ENCODE data around the gene OVCH1. TPM values are rescaled to one million over a fixed set of nuclear protein-coding genes. Genes with fewer than 3 reads are reported as not detected.

The OVCH1 gene
- total and polyA plus RNA-seq, 10 donors = 0.03 to 5.7 (median 2.4) TPM

DNA sequence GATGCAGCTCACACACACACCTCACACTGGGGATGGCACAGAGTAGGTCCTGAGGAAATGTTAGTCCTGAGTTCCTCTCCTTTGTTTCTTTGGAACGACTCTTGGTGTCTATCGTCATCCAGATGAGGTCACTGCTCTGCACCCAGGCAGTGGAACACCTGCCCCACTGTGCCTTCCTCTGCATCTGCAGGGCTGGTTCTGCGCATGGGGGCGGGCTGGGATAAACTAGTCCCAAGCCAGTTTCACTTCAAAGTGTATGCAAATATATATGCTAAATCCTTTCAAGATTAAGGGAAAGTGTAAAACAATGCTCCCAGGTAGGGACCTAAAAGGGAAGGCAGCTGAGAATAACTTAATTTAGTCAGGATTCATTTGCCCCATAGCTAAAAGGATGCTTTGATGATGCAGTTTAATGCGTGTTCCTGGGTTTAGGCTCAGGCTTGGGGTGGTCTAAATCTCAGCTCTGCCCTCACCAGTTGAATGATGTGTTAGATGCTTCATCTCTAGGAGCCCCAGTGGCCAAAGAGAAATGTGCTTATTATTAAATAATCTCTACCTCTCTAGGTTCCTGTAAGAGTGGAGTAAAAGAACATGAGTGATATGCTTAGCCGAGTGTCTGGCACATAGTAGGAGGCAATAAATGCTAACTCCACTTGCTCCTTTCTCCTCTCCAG is 47.1 kb upstream of the OVCH1 start:
- intact Hi-C loops (cut with DNase I; ENCODE audit: low total_unique reads) = no loop called here
- H3K9me3 ChIP-seq = no peaks in the 10 kb centered on the region
- no peak overlapping the region for H3K4me3 ChIP-seq
- H3K27me3 ChIP-seq (replicated peaks in 1 of 7) = peaks cover 0 to 4% (median 0%) of the 10 kb centered on the region in 7 donors
- no peak for TF ChIP-seq POLR2AphosphoS5 (IDR thresholded peaks at IDR 0.05)
- peak overlapping the region in 5 of 8 donors; percentile 0 to 62 (median 45) for H3K27ac ChIP-seq
- H3K36me3 ChIP-seq = peaks cover 0 to 8% (median 0%) of the 10 kb centered on the region in 6 donors
- peaks cover 0 to 25% (median 7%) of the 10 kb centered on the region in 6 donors for H3K4me1 ChIP-seq
- no peak for DNase-seq
- 74 to 84% (median 79%) methylated on average over 6 of the region's 6 CpGs for WGBS, 5 donors

DNA sequence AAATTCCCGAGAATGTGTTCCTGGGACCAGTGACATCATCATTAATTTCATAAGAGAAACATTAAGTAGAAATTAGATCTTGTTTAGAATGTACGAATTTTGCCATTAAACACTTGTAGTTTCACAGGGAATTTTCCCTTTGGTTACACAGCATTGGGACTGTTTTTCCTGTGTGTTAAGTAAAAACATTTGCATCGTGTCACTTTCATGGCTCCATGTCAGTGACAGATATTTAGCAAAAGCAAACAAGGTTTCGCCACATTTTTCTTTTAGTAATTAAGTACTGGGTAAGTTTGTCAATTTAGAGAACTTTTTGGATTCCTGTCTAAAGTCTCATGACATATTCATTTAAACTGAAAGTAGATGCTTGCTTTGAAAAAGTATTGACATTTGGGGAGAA is 45.5 kb upstream of the OVCH1 start:
- Histone ChIP-seq H3K27ac (peak overlapping the region in 5 of 8 donors; percentile 5 to 62 (median 40)), H3K9me3 (no peaks in the 10 kb centered on the region), H3K27me3 (replicated peaks in 1 of 7) (peaks cover 0 to 4% (median 0%) of the 10 kb centered on the region in 7 donors), H3K36me3 (peaks cover 0 to 5% (median 0%) of the 10 kb centered on the region in 6 donors), H3K4me3 (no peak overlapping the region), H3K4me1 (peaks cover 0 to 25% (median 7%) of the 10 kb centered on the region in 6 donors)
- intact Hi-C loops (cut with DNase I; ENCODE audit: low total_unique reads) = no loop called here
- 69 to 81% (median 75%) methylated on average over 4 of the region's 4 CpGs for WGBS, 5 donors
- no peak for DNase-seq
- TF ChIP-seq, protein P1, sequence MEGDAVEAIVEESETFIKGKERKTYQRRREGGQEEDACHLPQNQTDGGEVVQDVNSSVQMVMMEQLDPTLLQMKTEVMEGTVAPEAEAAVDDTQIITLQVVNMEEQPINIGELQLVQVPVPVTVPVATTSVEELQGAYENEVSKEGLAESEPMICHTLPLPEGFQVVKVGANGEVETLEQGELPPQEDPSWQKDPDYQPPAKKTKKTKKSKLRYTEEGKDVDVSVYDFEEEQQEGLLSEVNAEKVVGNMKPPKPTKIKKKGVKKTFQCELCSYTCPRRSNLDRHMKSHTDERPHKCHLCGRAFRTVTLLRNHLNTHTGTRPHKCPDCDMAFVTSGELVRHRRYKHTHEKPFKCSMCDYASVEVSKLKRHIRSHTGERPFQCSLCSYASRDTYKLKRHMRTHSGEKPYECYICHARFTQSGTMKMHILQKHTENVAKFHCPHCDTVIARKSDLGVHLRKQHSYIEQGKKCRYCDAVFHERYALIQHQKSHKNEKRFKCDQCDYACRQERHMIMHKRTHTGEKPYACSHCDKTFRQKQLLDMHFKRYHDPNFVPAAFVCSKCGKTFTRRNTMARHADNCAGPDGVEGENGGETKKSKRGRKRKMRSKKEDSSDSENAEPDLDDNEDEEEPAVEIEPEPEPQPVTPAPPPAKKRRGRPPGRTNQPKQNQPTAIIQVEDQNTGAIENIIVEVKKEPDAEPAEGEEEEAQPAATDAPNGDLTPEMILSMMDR (IDR thresholded peaks at IDR 0.05 in 8 of 11, conservative IDR thresholded peaks at IDR 0.05 in 3 of 11) = no peak
- TF ChIP-seq POLR2A (IDR thresholded peaks at IDR 0.05) (no peak), POLR2AphosphoS5 (IDR thresholded peaks at IDR 0.05) (no peak)

DNA sequence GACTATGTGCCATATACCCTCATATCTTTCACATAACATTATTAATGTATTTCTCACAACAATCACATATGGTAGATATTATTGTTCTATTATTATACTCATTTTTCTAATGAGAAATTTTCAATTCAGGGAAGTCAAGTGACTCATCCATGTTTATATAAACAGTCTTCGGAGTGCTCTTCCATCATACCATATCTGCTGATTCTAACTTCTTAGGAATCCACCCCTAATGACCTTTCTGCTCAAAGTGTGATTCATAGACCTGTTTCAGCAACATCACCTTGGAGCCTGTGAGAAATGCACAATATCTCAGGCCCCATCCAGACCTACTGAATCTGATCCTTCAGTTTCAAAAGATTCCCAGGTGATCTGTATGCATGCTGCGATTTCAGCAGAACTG is 39.8 kb upstream of the OVCH1 start:
- H3K4me3 ChIP-seq = no peak overlapping the region
- no peak overlapping the region for H3K27ac ChIP-seq
- DNase-seq = no peak
- H3K9me3 ChIP-seq = no peaks in the 10 kb centered on the region
- intact Hi-C loops (cut with DNase I; ENCODE audit: low total_unique reads) = loop anchor here (10.0 kb wide), 1 partner anchor 1278 kb away; no protein-coding TSS in a partner anchor
- peaks cover 0 to 9% (median 0%) of the 10 kb centered on the region in 6 donors for H3K4me1 ChIP-seq
- WGBS, 5 donors = 79 to 91% (median 86%) methylated on average over 2 of the region's 2 CpGs
- peaks cover 0 to 2% (median 0%) of the 10 kb centered on the region in 7 donors for H3K27me3 ChIP-seq (replicated peaks in 1 of 7)
- TF ChIP-seq, protein P1 (IDR thresholded peaks at IDR 0.05 in 8 of 11, conservative IDR thresholded peaks at IDR 0.05 in 3 of 11) = no peak
- H3K36me3 ChIP-seq = no peaks in the 10 kb centered on the region

DNA sequence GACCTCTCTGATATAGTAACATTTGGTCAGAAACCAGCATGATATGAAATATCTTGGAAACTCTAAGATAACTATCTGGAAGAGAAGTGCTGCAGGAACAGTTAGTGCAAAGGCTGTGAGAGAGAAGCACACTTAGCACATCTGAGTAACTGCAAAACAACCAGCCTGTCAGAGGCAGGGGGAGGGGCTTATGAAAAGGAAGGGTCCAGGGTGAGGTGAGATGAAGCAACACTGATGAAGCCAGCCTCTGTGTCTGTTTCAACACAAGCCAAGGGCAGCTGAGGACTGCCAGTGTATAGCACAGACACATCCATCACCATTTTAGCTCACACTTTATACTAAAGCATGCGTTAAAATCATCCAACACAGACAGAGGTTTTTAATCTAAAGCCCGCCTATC is 37.4 kb upstream of the OVCH1 start:
- H3K27me3 ChIP-seq (replicated peaks in 1 of 7) = peaks cover 0 to 8% (median 0%) of the 10 kb centered on the region in 7 donors
- no peak for DNase-seq

More for the DNA sequence above, 37.4 kb upstream of the OVCH1 start:
- Histone ChIP-seq H3K9me3 (no peaks in the 10 kb centered on the region), H3K4me3 (no peak overlapping the region), H3K36me3 (no peaks in the 10 kb centered on the region), H3K27ac (peak overlapping the region in 3 of 8 donors; percentile 10 to 16 (median 12)), H3K4me1 (peaks cover 0 to 15% (median 0%) of the 10 kb centered on the region in 6 donors)
- intact Hi-C loops (cut with DNase I; ENCODE audit: low total_unique reads) = loop anchor here (10.0 kb wide), 1 partner anchor 1280 kb away; no protein-coding TSS in a partner anchor
- WGBS, 5 donors = 73 to 88% (median 87%) methylated on average over 2 of the region's 2 CpGs
- TF ChIP-seq POLR2A (IDR thresholded peaks at IDR 0.05) = no peak
- TF ChIP-seq, protein P1 (IDR thresholded peaks at IDR 0.05 in 8 of 11, conservative IDR thresholded peaks at IDR 0.05 in 3 of 11) = no peak
- TF ChIP-seq POLR2AphosphoS5 (IDR thresholded peaks at IDR 0.05) = peak in 1 of 3 donors; percentile 56

Data from spleen (tissue), 11 donors.